Measurements from ENCODE around the gene SHANK3. TPM values are rescaled to one million over a fixed set of nuclear protein-coding genes. Genes with fewer than 3 reads are reported as not detected.

SHANK3 gene
- total and polyA plus RNA-seq, 2 experiments from 2014 or later: 0.52 to 4.9 TPM

DNA sequence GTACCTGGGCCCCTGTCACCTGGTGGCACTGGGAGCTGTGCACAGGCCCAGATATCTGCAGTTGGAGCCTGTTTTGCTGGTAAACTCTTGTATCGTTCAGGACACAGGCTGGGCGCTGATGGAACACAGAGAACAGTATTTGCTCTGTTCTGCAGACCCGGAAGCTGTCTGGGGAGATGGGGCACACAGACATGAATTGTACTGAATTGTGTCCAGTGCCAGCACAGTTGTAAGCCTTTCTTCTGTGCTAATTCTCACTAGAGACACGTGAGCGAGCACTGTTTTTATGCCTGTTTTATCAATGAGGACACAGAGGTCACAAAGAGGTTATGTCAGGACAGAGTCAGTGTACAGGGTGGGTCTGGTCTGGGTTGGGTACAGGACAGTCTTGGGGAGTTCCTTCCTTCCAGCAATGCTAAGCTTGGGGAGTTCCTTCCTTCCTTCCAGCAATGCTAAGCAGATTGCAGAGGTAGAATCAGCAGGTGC, 41.0 kb downstream of the SHANK3 start:
- TF ChIP-seq EZH2 (IDR thresholded peaks at IDR 0.05; ENCODE audit: low read depth, unreplicated experiment) (no peak), CTCF (conservative IDR thresholded peaks at IDR 0.05; ENCODE audit: low read depth in 2 of 2) (no peak), ETS1 (IDR thresholded peaks at IDR 0.05) (no peak), ZNF331 (CRISPR knock-in tag; IDR thresholded peaks at IDR 0.05; ENCODE audit: low read depth) (no peak), ZNF114 (CRISPR knock-in tag; IDR thresholded peaks at IDR 0.05) (no peak), ZNF462 (CRISPR knock-in tag; IDR thresholded peaks at IDR 0.05) (no peak)
- TF ChIP-seq, protein P1, sequence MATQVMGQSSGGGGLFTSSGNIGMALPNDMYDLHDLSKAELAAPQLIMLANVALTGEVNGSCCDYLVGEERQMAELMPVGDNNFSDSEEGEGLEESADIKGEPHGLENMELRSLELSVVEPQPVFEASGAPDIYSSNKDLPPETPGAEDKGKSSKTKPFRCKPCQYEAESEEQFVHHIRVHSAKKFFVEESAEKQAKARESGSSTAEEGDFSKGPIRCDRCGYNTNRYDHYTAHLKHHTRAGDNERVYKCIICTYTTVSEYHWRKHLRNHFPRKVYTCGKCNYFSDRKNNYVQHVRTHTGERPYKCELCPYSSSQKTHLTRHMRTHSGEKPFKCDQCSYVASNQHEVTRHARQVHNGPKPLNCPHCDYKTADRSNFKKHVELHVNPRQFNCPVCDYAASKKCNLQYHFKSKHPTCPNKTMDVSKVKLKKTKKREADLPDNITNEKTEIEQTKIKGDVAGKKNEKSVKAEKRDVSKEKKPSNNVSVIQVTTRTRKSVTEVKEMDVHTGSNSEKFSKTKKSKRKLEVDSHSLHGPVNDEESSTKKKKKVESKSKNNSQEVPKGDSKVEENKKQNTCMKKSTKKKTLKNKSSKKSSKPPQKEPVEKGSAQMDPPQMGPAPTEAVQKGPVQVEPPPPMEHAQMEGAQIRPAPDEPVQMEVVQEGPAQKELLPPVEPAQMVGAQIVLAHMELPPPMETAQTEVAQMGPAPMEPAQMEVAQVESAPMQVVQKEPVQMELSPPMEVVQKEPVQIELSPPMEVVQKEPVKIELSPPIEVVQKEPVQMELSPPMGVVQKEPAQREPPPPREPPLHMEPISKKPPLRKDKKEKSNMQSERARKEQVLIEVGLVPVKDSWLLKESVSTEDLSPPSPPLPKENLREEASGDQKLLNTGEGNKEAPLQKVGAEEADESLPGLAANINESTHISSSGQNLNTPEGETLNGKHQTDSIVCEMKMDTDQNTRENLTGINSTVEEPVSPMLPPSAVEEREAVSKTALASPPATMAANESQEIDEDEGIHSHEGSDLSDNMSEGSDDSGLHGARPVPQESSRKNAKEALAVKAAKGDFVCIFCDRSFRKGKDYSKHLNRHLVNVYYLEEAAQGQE (IDR thresholded peaks at IDR 0.05; ENCODE audit: unreplicated experiment): no peak
- no peaks in the 10 kb centered on the region for H3K4me1 Mint-ChIP-seq
- no peak for ATAC-seq

More for the DNA sequence above, 41.0 kb downstream of the SHANK3 start:
- Histone ChIP-seq H3K27me3 (ENCODE audit: insufficient read depth) (peaks cover 8% of the 10 kb centered on the region), H3K4me3 (no peak overlapping the region), H2AFZ (no peak overlapping the region), H4K20me1 (replicated peaks; ENCODE audit: insufficient read depth) (no peaks in the 10 kb centered on the region), H3F3A (replicated peaks; ENCODE audit: low read depth) (no peaks in the 10 kb centered on the region), H3K36me3 (ENCODE audit: insufficient read depth) (no peaks in the 10 kb centered on the region), H3K27ac (ENCODE audit: low read depth) (no peak overlapping the region), H3K79me2 (replicated peaks; ENCODE audit: insufficient read depth) (no peaks in the 10 kb centered on the region), H3K9me2 (ENCODE audit: insufficient read depth) (no peaks in the 10 kb centered on the region), H3K4me1 (ENCODE audit: insufficient read depth) (no peaks in the 10 kb centered on the region), H3K4me2 (no peak overlapping the region)
- Mint-ChIP-seq H3K27me3 (ENCODE audit: insufficient read depth, low read depth, poor library complexity) (peaks cover 23% of the 10 kb centered on the region), H3K27ac (no peak overlapping the region), H3K36me3 (ENCODE audit: low read depth) (no peaks in the 10 kb centered on the region; the same call in 2 of the 3 replicates), H3K4me3 (no peak overlapping the region), H3K9me3 (no peaks in the 10 kb centered on the region)
- no peak for DNase-seq (ENCODE audit: low spot score)
